Central memory CD8-positive, alpha-beta T cell (primary cell): ENCODE measurements around the gene NAV3.

Experiments used
- ATAC-seq: fragments of 150-1000 bp; cut with Tn5 transposase; replicated peaks from 2 replicates; pipeline ENCODE4 v1.10.0; 2022; ENCODE audit warnings: mild to moderate bottlenecking, moderate FRiP score, moderate number of reproducible peaks; ENCODE audit not compliant: poor library complexity, severe bottlenecking; ENCODE audit errors: extremely low read depth
- DNase-seq, 2 donors: peaks; one replicate each; pipeline ENCODE4 v3.0.0; 2021; ENCODE audit warnings: low spot score in 2 of 2
- H3K27ac Mint-ChIP-seq: one replicate; pipeline ENCODE4 v1.8.0; 2022; ENCODE audit warnings: low read depth, mild to moderate bottlenecking, moderate library complexity, mixed read lengths
- H3K27me3 Mint-ChIP-seq: one replicate; pipeline ENCODE4 v1.8.0; 2022; ENCODE audit warnings: mixed read lengths
- H3K36me3 Mint-ChIP-seq: one replicate; pipeline ENCODE4 v1.8.0; 2022; ENCODE audit warnings: mild to moderate bottlenecking, moderate library complexity, mixed read lengths; ENCODE audit not compliant: insufficient read depth
- H3K4me1 Mint-ChIP-seq: one replicate; pipeline ENCODE4 v1.8.0; 2022; ENCODE audit warnings: mixed read lengths
- H3K4me3 Mint-ChIP-seq: one replicate; pipeline ENCODE4 v1.8.0; 2022; ENCODE audit warnings: mild to moderate bottlenecking, moderate library complexity, mixed read lengths
- H3K9me3 Mint-ChIP-seq: one replicate; pipeline ENCODE4 v1.8.0; 2022; ENCODE audit warnings: mixed read lengths

Gene NAV3

GRCh38 chr12:78181544-78182162 is 351.0 kb downstream of the NAV3 start:
- ATAC-seq: no peak
- Mint-ChIP-seq H3K27me3 (no peaks in the 10 kb centered on the region), H3K36me3 (no peaks in the 10 kb centered on the region), H3K9me3 (peaks cover 13% of the 10 kb centered on the region), H3K4me3 (no peak overlapping the region), H3K27ac (no peak overlapping the region), H3K4me1 (no peaks in the 10 kb centered on the region)
- no peak for DNase-seq

- H3K36me3 Mint-ChIP-seq: no peaks in the 10 kb centered on the region
- ATAC-seq (no peak), DNase-seq (no peak)
- H3K4me1 Mint-ChIP-seq: no peaks in the 10 kb centered on the region
- H3K27me3 Mint-ChIP-seq: no peaks in the 10 kb centered on the region
- H3K9me3 Mint-ChIP-seq: peaks cover 17% of the 10 kb centered on the region
- no peak overlapping the region for H3K27ac Mint-ChIP-seq
- H3K4me3 Mint-ChIP-seq: no peak overlapping the region
These were observed 353.1 kb downstream of the NAV3 start for GRCh38 chr12:78183824-78184223.

- H3K36me3 Mint-ChIP-seq: no peaks in the 10 kb centered on the region
- no peaks in the 10 kb centered on the region for H3K4me1 Mint-ChIP-seq
- peaks cover 17% of the 10 kb centered on the region for H3K9me3 Mint-ChIP-seq
- H3K4me3 Mint-ChIP-seq: no peak overlapping the region
- no peak for ATAC-seq
- no peak overlapping the region for H3K27ac Mint-ChIP-seq
- H3K27me3 Mint-ChIP-seq: no peaks in the 10 kb centered on the region
- no peak for DNase-seq
These were observed 354.4 kb downstream of the NAV3 start for GRCh38 chr12:78185109-78185508.

GRCh38 chr12:78185651-78186050 is 355.0 kb downstream of the NAV3 start:
- H3K27ac Mint-ChIP-seq: no peak overlapping the region
- no peak overlapping the region for H3K4me3 Mint-ChIP-seq
- no peak for ATAC-seq
- no peaks in the 10 kb centered on the region for H3K4me1 Mint-ChIP-seq
- no peak for DNase-seq
- H3K9me3 Mint-ChIP-seq: peaks cover 17% of the 10 kb centered on the region
- no peaks in the 10 kb centered on the region for H3K27me3 Mint-ChIP-seq
- no peaks in the 10 kb centered on the region for H3K36me3 Mint-ChIP-seq

GRCh38 chr12:78186670-78187069 is 356.0 kb downstream of the NAV3 start:
- H3K36me3 Mint-ChIP-seq: no peaks in the 10 kb centered on the region

GRCh38 chr12:78187741-78188140 is 357.0 kb downstream of the NAV3 start:
- no peak overlapping the region for H3K4me3 Mint-ChIP-seq
- H3K27ac Mint-ChIP-seq: no peak overlapping the region
- ATAC-seq: no peak

More at GRCh38 chr12:78186670-78187069, 356.0 kb downstream of the NAV3 start:
- no peak for DNase-seq
- H3K9me3 Mint-ChIP-seq: peaks cover 17% of the 10 kb centered on the region
- ATAC-seq: no peak
- H3K4me1 Mint-ChIP-seq: no peaks in the 10 kb centered on the region
- no peaks in the 10 kb centered on the region for H3K27me3 Mint-ChIP-seq
- H3K27ac Mint-ChIP-seq: no peak overlapping the region
- no peak overlapping the region for H3K4me3 Mint-ChIP-seq

GRCh38 chr12:78189656-78190055 is 359.0 kb downstream of the NAV3 start:
- Mint-ChIP-seq H3K27ac (no peak overlapping the region), H3K9me3 (peaks cover 19% of the 10 kb centered on the region), H3K36me3 (no peaks in the 10 kb centered on the region), H3K4me3 (no peak overlapping the region), H3K4me1 (no peaks in the 10 kb centered on the region), H3K27me3 (no peaks in the 10 kb centered on the region)
- DNase-seq (no peak), ATAC-seq (no peak)

More at GRCh38 chr12:78187741-78188140, 357.0 kb downstream of the NAV3 start:
- Mint-ChIP-seq H3K27me3 (no peaks in the 10 kb centered on the region), H3K36me3 (no peaks in the 10 kb centered on the region), H3K9me3 (peaks cover 17% of the 10 kb centered on the region), H3K4me1 (no peaks in the 10 kb centered on the region)
- no peak for DNase-seq

GRCh38 chr12:78191611-78192010 is 360.9 kb downstream of the NAV3 start:
- Mint-ChIP-seq H3K9me3 (peaks cover 30% of the 10 kb centered on the region), H3K36me3 (no peaks in the 10 kb centered on the region), H3K27ac (no peak overlapping the region), H3K4me3 (no peak overlapping the region), H3K4me1 (no peaks in the 10 kb centered on the region), H3K27me3 (no peaks in the 10 kb centered on the region)
- DNase-seq (no peak), ATAC-seq (no peak)

- ATAC-seq (no peak), DNase-seq (no peak)
- no peak overlapping the region for H3K27ac Mint-ChIP-seq
- no peak overlapping the region for H3K4me3 Mint-ChIP-seq
- no peaks in the 10 kb centered on the region for H3K4me1 Mint-ChIP-seq
- H3K9me3 Mint-ChIP-seq: peaks cover 27% of the 10 kb centered on the region
- no peaks in the 10 kb centered on the region for H3K36me3 Mint-ChIP-seq
- no peaks in the 10 kb centered on the region for H3K27me3 Mint-ChIP-seq
These were observed 362.3 kb downstream of the NAV3 start for GRCh38 chr12:78192979-78193378.

- no peak overlapping the region for H3K27ac Mint-ChIP-seq
- H3K4me1 Mint-ChIP-seq: no peaks in the 10 kb centered on the region
- no peak for DNase-seq
- no peaks in the 10 kb centered on the region for H3K27me3 Mint-ChIP-seq
- no peaks in the 10 kb centered on the region for H3K36me3 Mint-ChIP-seq
- H3K4me3 Mint-ChIP-seq: no peak overlapping the region
- no peak for ATAC-seq
- peaks cover 21% of the 10 kb centered on the region for H3K9me3 Mint-ChIP-seq
These were observed 363.8 kb downstream of the NAV3 start for GRCh38 chr12:78194448-78194847.

- Mint-ChIP-seq H3K4me1 (no peaks in the 10 kb centered on the region), H3K27me3 (no peaks in the 10 kb centered on the region), H3K27ac (no peak overlapping the region), H3K4me3 (no peak overlapping the region), H3K36me3 (no peaks in the 10 kb centered on the region), H3K9me3 (peaks cover 30% of the 10 kb centered on the region)
- ATAC-seq (no peak), DNase-seq (no peak)
These were observed 368.2 kb downstream of the NAV3 start for GRCh38 chr12:78198896-78199295.

GRCh38 chr12:78199926-78200325 is 369.2 kb downstream of the NAV3 start:
- H3K4me1 Mint-ChIP-seq: no peaks in the 10 kb centered on the region

GRCh38 chr12:78204926-78205325 is 374.2 kb downstream of the NAV3 start:
- no peak for ATAC-seq
- no peak for DNase-seq
- Mint-ChIP-seq H3K27me3 (no peaks in the 10 kb centered on the region), H3K4me1 (no peaks in the 10 kb centered on the region), H3K27ac (no peak overlapping the region), H3K9me3 (peaks cover 27% of the 10 kb centered on the region), H3K36me3 (no peaks in the 10 kb centered on the region), H3K4me3 (no peak overlapping the region)

More at GRCh38 chr12:78199926-78200325, 369.2 kb downstream of the NAV3 start:
- DNase-seq (no peak), ATAC-seq (no peak)
- no peaks in the 10 kb centered on the region for H3K27me3 Mint-ChIP-seq
- H3K4me3 Mint-ChIP-seq: no peak overlapping the region
- peaks cover 21% of the 10 kb centered on the region for H3K9me3 Mint-ChIP-seq
- no peak overlapping the region for H3K27ac Mint-ChIP-seq
- no peaks in the 10 kb centered on the region for H3K36me3 Mint-ChIP-seq
